CD4-positive, CD25-positive, alpha-beta regulatory T cell (primary cell): ENCODE results near the gene TBL3. TPM values are rescaled to one million over a fixed set of nuclear protein-coding genes. Genes with fewer than 3 reads are reported as not detected.

ENCODE experiments used
- ATAC-seq, 2 donors: fragments of 150-1000 bp; cut with Tn5 transposase; one replicate each; pipeline ENCODE4 v1.10.0; 2021; ENCODE audit warnings: low read depth in 2 of 2, moderate number of reproducible peaks in 2 of 2, moderate library complexity in 1 of 2
- DNase-seq, 3 donors: peaks; one replicate each; pipeline versions ENCODE4 v3.0.0 to v3.0.0-alpha.2; 2012 to 2022; ENCODE audit warnings: mixed read lengths in 1 of 3
- H3K27ac ChIP-seq: one replicate; pipeline ENCODE4 v1.7.0; 2013; ENCODE audit warnings: mild to moderate bottlenecking, low read length; ENCODE audit not compliant: insufficient read depth, poor library complexity, severe bottlenecking
- H3K27me3 ChIP-seq: one replicate; pipeline ENCODE4 v1.7.0; 2013; ENCODE audit warnings: low read length; ENCODE audit not compliant: control insufficient read depth, insufficient read depth
- H3K36me3 ChIP-seq: one replicate; pipeline ENCODE4 v1.7.0; 2013; ENCODE audit warnings: mild to moderate bottlenecking, low read length, moderate library complexity; ENCODE audit not compliant: control insufficient read depth, insufficient read depth
- H3K4me1 ChIP-seq: 2 replicates; pipeline ENCODE4 v1.7.0; 2013; ENCODE audit warnings: mild to moderate bottlenecking, low read length; ENCODE audit not compliant: insufficient read depth, control insufficient read depth, poor library complexity, severe bottlenecking
- H3K4me3 ChIP-seq: one replicate; pipeline ENCODE4 v1.7.0; 2013; ENCODE audit warnings: low read depth, mild to moderate bottlenecking, low read length, moderate library complexity
- H3K9me3 ChIP-seq, 2 experiments: 1 replicate in 1 of 2; 2 replicates in 1 of 2; pipeline ENCODE4 v1.7.0; 2013; ENCODE audit warnings: low read length in 2 of 2, mild to moderate bottlenecking in 1 of 2, moderate library complexity in 1 of 2; ENCODE audit not compliant: control insufficient read depth in 2 of 2
- H3K27ac Mint-ChIP-seq, 3 donors: one replicate each; pipeline ENCODE4 v1.8.0; 2020 to 2022; ENCODE audit warnings: mild to moderate bottlenecking in 3 of 3, mixed read lengths in 3 of 3, moderate library complexity in 2 of 3
- H3K27me3 Mint-ChIP-seq: one replicate; pipeline ENCODE4 v1.8.0; 2022; ENCODE audit warnings: mild to moderate bottlenecking, mixed read lengths
- H3K36me3 Mint-ChIP-seq: one replicate; pipeline ENCODE4 v1.8.0; 2020; ENCODE audit warnings: mixed read lengths
- H3K4me1 Mint-ChIP-seq, 4 donors: one replicate each; pipeline ENCODE4 v1.8.0; 2020 to 2022; ENCODE audit warnings: mixed read lengths in 4 of 4, mild to moderate bottlenecking in 1 of 4
- H3K4me3 Mint-ChIP-seq, 4 donors: one replicate each; pipeline ENCODE4 v1.8.0; 2020 to 2022; ENCODE audit warnings: mild to moderate bottlenecking in 4 of 4, mixed read lengths in 4 of 4, moderate library complexity in 3 of 4
- H3K9me3 Mint-ChIP-seq, 7 donors: one replicate each; pipeline ENCODE4 v1.8.0; 2020 to 2022; ENCODE audit warnings: mixed read lengths in 7 of 7, mild to moderate bottlenecking in 3 of 7, moderate library complexity in 2 of 7
- polyA plus RNA-seq, 4 donors: library from polyadenylated mRNA; unstranded; fragments of 300-500 nt; fragmentation: Illumina TruSeq; gene quantifications; one replicate each; pipeline ENCODE4 v1.2.3, GENCODE V29; 2021
- total RNA-seq: library from RNA; stranded (reverse); gene quantifications from one replicate; pipeline ENCODE4 v1.2.3, GENCODE V29; 2022

The TBL3 gene
- total and polyA plus RNA-seq, 5 donors from 2014 or later = 25.3 to 60.0 (median 52.0) TPM

GRCh38 chr16:1998852-1999801 is 27.3 kb downstream of the TBL3 start:
- no peaks in the 10 kb centered on the region for H3K9me3 Mint-ChIP-seq
- H3K27me3 ChIP-seq = no peaks in the 10 kb centered on the region
- H3K4me3 Mint-ChIP-seq = no peak overlapping the region
- peaks cover 5% of the 10 kb centered on the region for H3K4me1 ChIP-seq
- H3K36me3 ChIP-seq = peaks cover 23% of the 10 kb centered on the region
- no peaks in the 10 kb centered on the region for H3K9me3 ChIP-seq
- DNase-seq (no peak), ATAC-seq (no peak)
- H3K27me3 Mint-ChIP-seq = no peaks in the 10 kb centered on the region
- H3K27ac Mint-ChIP-seq = no peak overlapping the region
- peaks cover 9% of the 10 kb centered on the region for H3K36me3 Mint-ChIP-seq
- no peak overlapping the region for H3K4me3 ChIP-seq
- H3K4me1 Mint-ChIP-seq = peaks cover 0 to 5% (median under 1%) of the 10 kb centered on the region in 4 donors
- no peak overlapping the region for H3K27ac ChIP-seq

GRCh38 chr16:1999866-2000514 is 28.1 kb downstream of the TBL3 start:
- no peak for ATAC-seq
- H3K27ac Mint-ChIP-seq = no peak overlapping the region
- H3K4me3 Mint-ChIP-seq = no peak overlapping the region
- no peak for DNase-seq
- H3K4me1 ChIP-seq = peaks cover 9% of the 10 kb centered on the region
- no peaks in the 10 kb centered on the region for H3K27me3 ChIP-seq
- H3K27me3 Mint-ChIP-seq = no peaks in the 10 kb centered on the region
- peaks cover 9% of the 10 kb centered on the region for H3K36me3 Mint-ChIP-seq
- H3K4me3 ChIP-seq = no peak overlapping the region
- H3K9me3 ChIP-seq = no peaks in the 10 kb centered on the region
- H3K27ac ChIP-seq = no peak overlapping the region
- no peaks in the 10 kb centered on the region for H3K9me3 Mint-ChIP-seq
- peaks cover 0 to 10% (median under 1%) of the 10 kb centered on the region in 4 donors for H3K4me1 Mint-ChIP-seq
- peaks cover 23% of the 10 kb centered on the region for H3K36me3 ChIP-seq

GRCh38 chr16:2001035-2001434 is 29.2 kb downstream of the TBL3 start:
- Histone ChIP-seq H3K9me3 (no peaks in the 10 kb centered on the region), H3K4me3 (no peak overlapping the region), H3K27me3 (no peaks in the 10 kb centered on the region), H3K36me3 (peaks cover 23% of the 10 kb centered on the region), H3K4me1 (peaks cover 13% of the 10 kb centered on the region), H3K27ac (no peak overlapping the region)
- H3K36me3 Mint-ChIP-seq = peaks cover 9% of the 10 kb centered on the region
- no peak overlapping the region for H3K27ac Mint-ChIP-seq
- no peak for ATAC-seq
- H3K9me3 Mint-ChIP-seq = no peaks in the 10 kb centered on the region
- DNase-seq = no peak
- H3K4me3 Mint-ChIP-seq = no peak overlapping the region
- H3K4me1 Mint-ChIP-seq = peaks cover 0 to 13% (median 4%) of the 10 kb centered on the region in 4 donors
- no peaks in the 10 kb centered on the region for H3K27me3 Mint-ChIP-seq

- no peak overlapping the region for H3K27ac ChIP-seq
- H3K4me3 Mint-ChIP-seq = no peak overlapping the region
- no peaks in the 10 kb centered on the region for H3K27me3 Mint-ChIP-seq
- no peak overlapping the region for H3K4me3 ChIP-seq
- H3K9me3 ChIP-seq = no peaks in the 10 kb centered on the region
- DNase-seq (no peak), ATAC-seq (no peak)
- peaks cover 0 to 19% (median 7%) of the 10 kb centered on the region in 4 donors for H3K4me1 Mint-ChIP-seq
- peaks cover 9% of the 10 kb centered on the region for H3K36me3 Mint-ChIP-seq
- no peaks in the 10 kb centered on the region for H3K27me3 ChIP-seq
- H3K4me1 ChIP-seq = peaks cover 13% of the 10 kb centered on the region
- no peaks in the 10 kb centered on the region for H3K9me3 Mint-ChIP-seq
- peaks cover 23% of the 10 kb centered on the region for H3K36me3 ChIP-seq
- no peak overlapping the region for H3K27ac Mint-ChIP-seq
Observed at GRCh38 chr16:2001456-2002355, 29.9 kb downstream of the TBL3 start.

- Mint-ChIP-seq H3K36me3 (peaks cover 5% of the 10 kb centered on the region), H3K4me3 (no peak overlapping the region), H3K4me1 (peaks cover 0 to 26% (median 7%) of the 10 kb centered on the region in 4 donors), H3K27ac (no peak overlapping the region), H3K27me3 (no peaks in the 10 kb centered on the region), H3K9me3 (no peaks in the 10 kb centered on the region)
- Histone ChIP-seq H3K27ac (no peak overlapping the region), H3K4me1 (peaks cover 21% of the 10 kb centered on the region), H3K27me3 (no peaks in the 10 kb centered on the region), H3K4me3 (no peak overlapping the region), H3K36me3 (peaks cover 23% of the 10 kb centered on the region), H3K9me3 (no peaks in the 10 kb centered on the region)
- DNase-seq (no peak), ATAC-seq (no peak)
Observed at GRCh38 chr16:2002406-2003230, 30.8 kb downstream of the TBL3 start.

GRCh38 chr16:2003231-2003826 is 31.5 kb downstream of the TBL3 start:
- H3K27ac ChIP-seq = no peak overlapping the region
- Mint-ChIP-seq H3K36me3 (peaks cover 1% of the 10 kb centered on the region), H3K27ac (no peak overlapping the region), H3K4me1 (peaks cover 0 to 33% (median 12%) of the 10 kb centered on the region in 4 donors), H3K27me3 (no peaks in the 10 kb centered on the region), H3K9me3 (no peaks in the 10 kb centered on the region), H3K4me3 (no peak overlapping the region)
- DNase-seq = no peak
- ATAC-seq = no peak
- H3K27me3 ChIP-seq = no peaks in the 10 kb centered on the region
- peaks cover 23% of the 10 kb centered on the region for H3K36me3 ChIP-seq
- H3K4me1 ChIP-seq = peaks cover 28% of the 10 kb centered on the region
- H3K4me3 ChIP-seq = no peak overlapping the region
- H3K9me3 ChIP-seq = no peaks in the 10 kb centered on the region
